HepG2 (cell line): ENCODE data around the gene PRKCD. TPM values are rescaled to one million over a fixed set of nuclear protein-coding genes. Genes with fewer than 3 reads are reported as not detected.

Experiments used
- ARNTL ChIP-seq: sonication (generic); formaldehyde crosslinking; IDR thresholded peaks from 2 replicates; pipeline ENCODE4 v1.4.0; 2020; ENCODE audit warnings: mild to moderate bottlenecking, missing genetic modification reagents
- ATF7-NPFF ChIP-seq: sonication (generic); formaldehyde crosslinking; IDR thresholded peaks from 2 replicates; pipeline ENCODE4 v1.8.1; 2023; ENCODE audit warnings: mild to moderate bottlenecking, low read depth, missing genetic modification reagents, moderate library complexity
- ELF3 ChIP-seq: IDR thresholded peaks from 2 replicates; pipeline ENCODE4 v1.6.1; 2016; ENCODE audit warnings: missing genetic modification reagents, missing compliant biosample characterization
- ERF ChIP-seq: IDR thresholded peaks from 2 replicates; pipeline ENCODE4 v1.6.1; 2018; ENCODE audit warnings: missing biosample characterization, missing genetic modification reagents
- ETS1 ChIP-seq: sonication (generic); formaldehyde crosslinking; IDR thresholded peaks from 2 replicates; pipeline ENCODE4 v1.4.0; 2020; ENCODE audit warnings: missing genetic modification reagents
- GABPB1 ChIP-seq: IDR thresholded peaks from 2 replicates; pipeline ENCODE4 v1.6.1; 2016; ENCODE audit warnings: mild to moderate bottlenecking, missing genetic modification reagents, moderate library complexity, missing compliant biosample characterization
- HES4 ChIP-seq: sonication (generic); formaldehyde crosslinking; IDR thresholded peaks from 2 replicates; pipeline ENCODE4 v1.9.0; 2021; ENCODE audit warnings: mild to moderate bottlenecking, missing genetic modification reagents, borderline replicate concordance
- MAFG ChIP-seq: sonication (generic); formaldehyde crosslinking; IDR thresholded peaks from 2 replicates; pipeline ENCODE4 v1.5.1; 2020; ENCODE audit warnings: mild to moderate bottlenecking, missing genetic modification reagents
- YY1 ChIP-seq: IDR thresholded peaks from 2 replicates; pipeline ENCODE4 v1.6.1; 2011; ENCODE audit warnings: low read length, low read depth, moderate library complexity, mild to moderate bottlenecking; ENCODE audit not compliant: insufficient read depth, insufficient replicate concordance
- ZNF124 ChIP-seq: sonication (generic); formaldehyde crosslinking; IDR thresholded peaks from 2 replicates; pipeline ENCODE4 v1.4.0; 2020; ENCODE audit warnings: missing genetic modification reagents
- ZNF136 ChIP-seq: sonication (generic); formaldehyde crosslinking; IDR thresholded peaks from 2 replicates; pipeline ENCODE4 v1.8.1; 2022; ENCODE audit warnings: low read depth, mild to moderate bottlenecking, moderate library complexity, missing genetic modification reagents
- ZNF275 ChIP-seq: sonication (generic); formaldehyde crosslinking; IDR thresholded peaks from 2 replicates; pipeline ENCODE4 v1.8.0; 2022; ENCODE audit warnings: missing genetic modification reagents, mild to moderate bottlenecking, inconsistent platforms, borderline replicate concordance
- ZNF281 ChIP-seq: sonication (generic); formaldehyde crosslinking; IDR thresholded peaks from 2 replicates; pipeline ENCODE4 v1.4.0; 2020; ENCODE audit warnings: missing genetic modification reagents, borderline replicate concordance
- ZNF567 ChIP-seq: sonication (generic); formaldehyde crosslinking; IDR thresholded peaks from 2 replicates; pipeline ENCODE4 v1.8.1; 2023; ENCODE audit warnings: mild to moderate bottlenecking, missing genetic modification reagents, borderline replicate concordance
- ZNF737 ChIP-seq: sonication (generic); formaldehyde crosslinking; IDR thresholded peaks from 2 replicates; pipeline ENCODE4 v1.5.0; 2020; ENCODE audit warnings: missing genetic modification reagents, mild to moderate bottlenecking, borderline replicate concordance
- ZNF761 ChIP-seq: sonication (generic); formaldehyde crosslinking; conservative IDR thresholded peaks from 2 replicates; pipeline ENCODE4 v1.4.0; 2020; ENCODE audit warnings: mild to moderate bottlenecking, missing genetic modification reagents
- ZNF792 ChIP-seq: IDR thresholded peaks from 2 replicates; pipeline ENCODE4 v1.6.1; 2016
- ZNF879 ChIP-seq: sonication (generic); formaldehyde crosslinking; IDR thresholded peaks from 2 replicates; pipeline ENCODE4 v1.8.1; 2023; ENCODE audit warnings: missing genetic modification reagents
- ZSCAN21 ChIP-seq: sonication (generic); formaldehyde crosslinking; IDR thresholded peaks from 2 replicates; pipeline ENCODE4 v1.8.0; 2022; ENCODE audit warnings: mild to moderate bottlenecking, missing genetic modification reagents, moderate library complexity, borderline replicate concordance
- ZSCAN22 ChIP-seq: sonication (generic); formaldehyde crosslinking; IDR thresholded peaks from 2 replicates; pipeline ENCODE4 v1.4.0; 2020; ENCODE audit warnings: mild to moderate bottlenecking, missing genetic modification reagents
- polyA plus RNA-seq, 8 experiments: library from polyadenylated mRNA; depleted of rRNA in 3 of 8; stranded (reverse) in 7 of 8; unstranded in 1 of 8; fragments of >200 nt; fragmentation: Illumina TruSeq in 4 of 8; extraction: Trizol in 4 of 8; gene quantifications; 2 replicates each; pipeline versions ENCODE4 v1.2.1 to v1.2.3, GENCODE V29; 2011 to 2016; ENCODE audit warnings: low read depth in 4 of 8, missing spikeins in 1 of 8, mixed read lengths in 1 of 8; ENCODE audit not compliant: insufficient read depth in 1 of 8
- total RNA-seq, 5 experiments: library from RNA; depleted of rRNA; stranded (reverse); fragments of >200 nt; fragmentation: Illumina TruSeq; extraction: Trizol; gene quantifications; 2 replicates each; pipeline ENCODE4 v1.2.3, GENCODE V29; 2016; ENCODE audit warnings: low read depth in 1 of 5
- TF ChIP-seq, protein P1 (sequence below): IDR thresholded peaks from 2 replicates; pipeline ENCODE4 v1.6.1; 2018; ENCODE audit warnings: missing genetic modification reagents
- TF ChIP-seq, protein P2 (sequence below): sonication (generic); formaldehyde crosslinking; IDR thresholded peaks from 2 replicates; pipeline ENCODE4 v1.8.1; 2022; ENCODE audit warnings: mild to moderate bottlenecking, missing genetic modification reagents
- TF ChIP-seq, protein P3 (sequence below): IDR thresholded peaks from 2 replicates; pipeline ENCODE4 v1.6.1; 2016; ENCODE audit warnings: mild to moderate bottlenecking, missing biosample characterization, missing genetic modification reagents

The PRKCD gene
- total and polyA plus RNA-seq, 2 of the 13 experiments (the other 11 are each of a cell fraction or from before 2014, with no cell fraction given): 1.6 to 40.7 TPM

GRCh38 chr3:53134631-53135232 lies 26.3 kb upstream of the PRKCD start (continued):
- TF ChIP-seq ZNF737 (CRISPR knock-in tag) (no peak), MAFG (no peak), ERF (CRISPR knock-in tag) (no peak), GABPB1 (no peak), ARNTL (CRISPR knock-in tag) (no peak), ZNF275 (CRISPR knock-in tag) (no peak), ZNF281 (CRISPR knock-in tag) (no peak), ELF3 (CRISPR knock-in tag) (0 out of 2 replicates have a peak, but pooled peaks have one; percentile 22), ZSCAN22 (CRISPR knock-in tag) (no peak), ZNF567 (CRISPR knock-in tag) (no peak), ZNF761 (CRISPR knock-in tag) (no peak), ZNF879 (no peak), ATF7-NPFF (CRISPR knock-in tag) (no peak), ETS1 (CRISPR knock-in tag) (no peak), YY1 (peak; percentile 34), HES4 (CRISPR knock-in tag) (no peak), ZNF124 (CRISPR knock-in tag) (no peak), ZSCAN21 (no peak), ZNF136 (CRISPR knock-in tag) (no peak), ZNF792 (CRISPR knock-in tag) (no peak)
- TF ChIP-seq, protein P1, sequence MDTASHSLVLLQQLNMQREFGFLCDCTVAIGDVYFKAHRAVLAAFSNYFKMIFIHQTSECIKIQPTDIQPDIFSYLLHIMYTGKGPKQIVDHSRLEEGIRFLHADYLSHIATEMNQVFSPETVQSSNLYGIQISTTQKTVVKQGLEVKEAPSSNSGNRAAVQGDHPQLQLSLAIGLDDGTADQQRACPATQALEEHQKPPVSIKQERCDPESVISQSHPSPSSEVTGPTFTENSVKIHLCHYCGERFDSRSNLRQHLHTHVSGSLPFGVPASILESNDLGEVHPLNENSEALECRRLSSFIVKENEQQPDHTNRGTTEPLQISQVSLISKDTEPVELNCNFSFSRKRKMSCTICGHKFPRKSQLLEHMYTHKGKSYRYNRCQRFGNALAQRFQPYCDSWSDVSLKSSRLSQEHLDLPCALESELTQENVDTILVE (CRISPR knock-in tag): no peak
- TF ChIP-seq, protein P2, sequence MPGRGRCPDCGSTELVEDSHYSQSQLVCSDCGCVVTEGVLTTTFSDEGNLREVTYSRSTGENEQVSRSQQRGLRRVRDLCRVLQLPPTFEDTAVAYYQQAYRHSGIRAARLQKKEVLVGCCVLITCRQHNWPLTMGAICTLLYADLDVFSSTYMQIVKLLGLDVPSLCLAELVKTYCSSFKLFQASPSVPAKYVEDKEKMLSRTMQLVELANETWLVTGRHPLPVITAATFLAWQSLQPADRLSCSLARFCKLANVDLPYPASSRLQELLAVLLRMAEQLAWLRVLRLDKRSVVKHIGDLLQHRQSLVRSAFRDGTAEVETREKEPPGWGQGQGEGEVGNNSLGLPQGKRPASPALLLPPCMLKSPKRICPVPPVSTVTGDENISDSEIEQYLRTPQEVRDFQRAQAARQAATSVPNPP (CRISPR knock-in tag): no peak
- TF ChIP-seq, protein P3, sequence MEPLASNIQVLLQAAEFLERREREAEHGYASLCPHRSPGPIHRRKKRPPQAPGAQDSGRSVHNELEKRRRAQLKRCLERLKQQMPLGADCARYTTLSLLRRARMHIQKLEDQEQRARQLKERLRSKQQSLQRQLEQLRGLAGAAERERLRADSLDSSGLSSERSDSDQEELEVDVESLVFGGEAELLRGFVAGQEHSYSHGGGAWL: no peak
